HG03565 (cell line): ENCODE results near the gene TSPAN32.
"Not testable (repeated sequence)": the region's sequence is repeated elsewhere in the genome, so short reads cannot be mapped to it uniquely, and the experiment has no call there.

Experiments
- ATAC-seq: cut with Tn5 transposase; IDR thresholded peaks from one replicate; pipeline ENCODE4 v1.9.1; 2021; ENCODE audit warnings: mild to moderate bottlenecking, moderate library complexity; ENCODE audit not compliant: unreplicated experiment

Gene TSPAN32

DNA sequence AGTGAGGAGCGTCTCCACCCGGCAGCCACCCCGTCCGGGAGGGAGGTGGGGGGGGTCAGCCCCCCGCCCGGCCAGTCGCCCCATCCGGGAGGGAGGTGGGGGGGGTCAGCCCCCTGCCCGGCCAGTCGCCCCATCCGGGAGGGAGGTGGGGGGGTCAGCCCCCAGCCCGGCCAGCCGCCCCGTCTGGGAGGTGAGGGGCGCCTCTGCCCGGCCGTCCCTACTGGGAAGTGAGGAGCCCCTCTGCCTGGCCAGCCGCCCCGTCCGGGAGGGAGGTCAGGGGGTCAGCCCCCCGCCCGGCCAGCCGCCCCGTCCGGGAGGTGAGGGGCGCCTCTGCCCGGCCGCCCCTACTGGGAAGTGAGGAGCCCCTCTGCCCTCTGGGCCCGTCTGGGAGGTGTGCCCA, 30.8 kb downstream of the TSPAN32 start:
- not testable (repeated sequence) for ATAC-seq

DNA sequence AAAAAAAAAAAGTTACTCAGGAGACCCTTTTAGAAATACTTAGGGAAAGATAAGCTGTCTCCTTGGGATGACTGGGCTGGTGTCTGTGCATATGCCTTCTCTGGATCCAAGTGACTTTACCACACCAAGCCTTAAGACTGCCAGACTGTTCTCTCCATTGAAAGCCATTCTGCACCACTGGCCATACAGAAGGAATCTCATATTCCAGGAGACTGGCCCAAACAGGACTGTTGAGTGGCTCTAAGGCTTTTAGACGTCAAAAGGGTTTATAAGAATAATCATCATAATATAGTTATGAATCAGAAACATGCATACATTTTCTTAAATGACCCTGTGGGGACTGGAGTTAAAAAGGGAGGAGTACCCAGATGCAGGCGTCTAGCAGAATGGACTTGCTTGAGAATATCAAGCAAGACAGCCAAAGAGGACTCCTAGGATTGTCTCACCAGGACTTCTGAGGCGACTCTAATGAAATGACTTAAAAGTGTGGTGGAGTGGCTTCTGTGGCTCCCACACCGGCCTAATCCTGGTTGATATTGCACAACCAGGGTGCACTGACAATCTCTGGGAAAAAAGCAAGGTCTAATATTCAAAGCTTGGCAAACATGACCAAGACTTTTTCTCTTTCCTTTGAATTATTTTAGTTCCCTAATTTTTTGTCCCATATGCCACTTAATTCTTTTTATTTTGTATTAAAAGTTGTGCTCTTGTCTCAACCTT, 31.8 kb downstream of the TSPAN32 start:
- not testable (repeated sequence) for ATAC-seq

DNA sequence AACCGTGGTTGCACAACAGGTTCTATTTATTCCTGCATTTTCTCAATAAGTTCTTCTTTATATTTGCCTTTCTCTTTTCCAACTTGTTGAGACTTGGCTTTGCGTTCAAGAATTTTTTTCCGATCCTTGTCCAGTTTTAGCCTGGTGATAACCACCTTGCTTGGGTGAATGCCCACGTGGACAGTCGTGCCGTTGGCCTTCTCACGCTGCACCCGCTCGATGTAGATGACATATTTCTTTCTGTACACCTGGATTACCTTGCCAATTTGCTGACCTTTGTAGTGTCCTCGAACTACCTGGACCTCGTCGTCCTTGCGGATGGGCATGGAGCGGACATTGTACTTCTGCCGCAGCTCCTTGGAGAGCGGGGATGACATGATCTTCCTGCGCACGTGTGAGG, 33.5 kb downstream of the TSPAN32 start:
- ATAC-seq, result not testable (repeated sequence)

DNA sequence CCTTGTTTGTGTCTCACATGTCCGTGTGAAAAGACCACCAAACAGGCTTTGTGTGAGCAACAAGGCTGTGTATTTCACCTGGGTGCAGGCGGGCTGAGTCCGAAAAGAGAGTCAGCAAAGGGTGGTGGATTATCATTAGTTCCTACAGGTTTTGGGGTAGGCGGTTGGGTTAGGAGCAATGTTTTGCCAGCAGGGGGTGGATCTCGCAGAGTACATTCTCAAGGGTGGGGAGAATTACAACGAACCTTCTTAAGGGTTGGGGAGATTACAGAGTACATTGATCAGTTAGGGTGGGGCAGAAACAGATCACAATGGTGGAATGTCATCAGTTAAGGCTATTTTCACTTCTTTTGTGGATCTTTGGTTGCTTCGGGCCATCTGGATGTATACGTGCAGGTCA, 36.9 kb downstream of the TSPAN32 start:
- ATAC-seq, result not testable (repeated sequence)

DNA sequence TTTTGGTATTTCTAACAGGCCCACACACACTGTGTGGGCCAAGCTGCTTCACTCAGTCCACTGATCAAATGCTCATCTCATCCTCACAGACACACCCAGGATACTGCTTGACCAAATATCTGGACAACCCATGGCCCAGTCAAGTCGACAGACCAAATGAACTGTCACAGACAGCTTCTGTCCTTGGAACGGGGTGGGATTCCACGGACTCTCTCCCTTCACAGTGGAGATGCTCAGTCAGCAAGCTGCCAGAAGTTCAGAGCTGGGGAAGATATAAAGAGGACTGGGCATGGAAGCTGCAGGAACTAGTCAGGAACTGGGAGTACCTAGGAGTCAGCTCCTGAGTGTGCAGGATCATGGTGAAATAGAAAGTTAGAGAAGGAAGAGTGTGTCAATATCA, 40.7 kb downstream of the TSPAN32 start:
- ATAC-seq, result no peak

DNA sequence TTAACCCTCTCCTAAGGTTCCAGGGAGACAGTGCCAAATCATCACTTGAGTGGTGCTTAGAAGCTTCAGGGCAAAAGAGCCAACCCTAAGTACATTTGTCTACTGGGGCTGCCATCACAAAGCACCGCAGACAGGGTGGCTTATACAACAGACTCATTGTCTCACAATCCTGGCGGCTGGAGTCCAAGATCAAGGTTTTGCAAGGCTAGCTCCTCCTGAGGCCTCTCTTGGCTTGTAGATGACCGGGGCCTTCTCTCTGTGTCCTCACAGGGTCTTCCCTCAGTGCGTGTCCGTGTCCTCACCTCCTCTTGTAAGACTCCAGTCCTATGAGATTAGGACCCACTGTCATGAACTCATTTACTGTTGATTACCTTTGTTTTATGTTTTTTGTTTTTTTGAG, 41.2 kb downstream of the TSPAN32 start:
- ATAC-seq, result no peak

DNA sequence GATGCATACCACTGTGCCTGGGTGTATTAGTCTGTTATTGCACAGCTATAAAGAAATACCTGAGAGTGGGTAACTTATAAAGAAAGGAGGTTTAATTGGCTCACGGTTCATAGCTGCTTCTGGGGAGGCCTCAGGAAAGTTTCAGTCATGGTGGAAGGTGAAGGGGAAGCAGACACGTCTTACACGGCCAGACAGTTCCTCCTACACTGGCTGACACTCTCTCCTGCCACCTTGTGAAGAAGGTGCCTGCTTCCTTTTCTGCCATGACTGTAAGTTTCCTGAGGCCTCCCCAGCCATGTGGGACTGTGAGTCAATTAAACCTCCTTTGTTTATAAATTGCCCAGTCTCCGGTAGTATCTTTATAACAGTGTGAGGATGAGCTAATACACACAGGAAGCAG, 41.7 kb downstream of the TSPAN32 start:
- ATAC-seq, result no peak

DNA sequence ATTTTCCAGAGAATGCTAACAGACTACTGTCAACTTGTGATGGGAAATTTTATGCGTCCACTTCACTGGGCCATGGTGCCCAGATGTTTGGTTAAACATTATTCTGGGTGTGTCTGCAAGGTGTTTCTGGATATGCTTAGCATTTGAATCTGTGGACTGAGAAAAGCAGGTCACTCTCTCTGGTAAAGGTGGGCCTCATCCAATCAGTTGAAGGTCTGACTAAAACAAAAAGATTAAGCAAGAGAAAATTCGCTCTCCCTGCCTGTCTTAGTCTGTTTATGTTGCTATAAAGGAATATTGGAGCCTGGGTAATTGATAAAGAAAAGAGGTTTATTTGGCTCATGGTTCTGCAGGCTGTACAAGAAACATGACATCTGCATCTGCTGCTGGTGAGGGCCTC, 43.2 kb downstream of the TSPAN32 start:
- no peak for ATAC-seq

DNA sequence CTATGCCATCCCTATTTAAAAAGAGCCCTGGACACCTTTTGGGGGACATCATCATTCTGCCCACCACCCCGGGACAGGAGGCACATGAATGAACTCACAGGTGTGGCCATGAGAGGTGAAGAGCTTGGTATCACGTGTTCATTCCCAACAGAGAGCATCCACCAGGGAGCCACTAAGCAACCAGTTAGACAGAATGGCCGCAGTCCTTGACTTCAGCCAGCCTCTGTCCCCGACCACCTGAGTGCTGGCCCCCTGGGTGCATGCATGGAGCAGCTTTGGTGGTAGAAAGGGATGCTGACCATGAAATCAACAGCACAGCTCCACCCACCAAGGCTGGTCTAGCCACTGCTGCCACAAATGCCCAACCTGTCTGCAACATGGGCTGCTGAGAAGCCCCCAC, 44.2 kb downstream of the TSPAN32 start:
- no peak for ATAC-seq

DNA sequence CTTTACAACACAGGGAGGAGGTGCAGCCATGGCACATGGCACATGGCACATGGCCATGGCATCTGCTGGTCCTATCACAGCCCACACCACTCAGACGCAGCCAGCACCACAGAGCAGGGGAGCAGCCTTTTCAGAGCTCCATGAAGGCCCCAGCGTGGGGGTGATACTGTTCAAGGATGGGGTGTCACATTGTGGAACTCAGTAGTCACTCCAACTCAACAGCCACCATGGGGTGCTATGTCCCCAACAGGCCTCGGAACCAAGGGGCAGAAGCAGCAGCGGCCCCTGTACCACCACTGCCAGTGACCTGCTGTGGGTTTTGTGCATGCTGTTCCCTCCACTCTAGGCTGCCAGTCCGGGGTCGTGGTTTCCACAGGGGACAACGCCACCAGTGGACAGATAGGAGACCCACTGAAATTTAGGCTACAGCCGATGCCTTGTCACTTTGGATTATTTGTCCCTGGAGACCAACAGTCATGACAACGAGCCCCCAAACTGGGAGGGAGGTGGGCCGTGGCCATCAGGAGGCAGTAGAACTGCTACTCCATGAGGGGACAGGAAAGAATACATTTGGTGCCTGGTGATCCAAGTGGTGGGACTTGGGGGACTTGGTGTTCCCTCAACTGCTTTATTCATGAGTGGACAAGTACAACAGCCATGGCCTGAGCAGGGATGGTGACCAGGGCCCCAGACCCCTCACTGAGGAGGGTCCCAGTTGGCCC, 44.9 kb downstream of the TSPAN32 start:
- ATAC-seq, result no peak

DNA sequence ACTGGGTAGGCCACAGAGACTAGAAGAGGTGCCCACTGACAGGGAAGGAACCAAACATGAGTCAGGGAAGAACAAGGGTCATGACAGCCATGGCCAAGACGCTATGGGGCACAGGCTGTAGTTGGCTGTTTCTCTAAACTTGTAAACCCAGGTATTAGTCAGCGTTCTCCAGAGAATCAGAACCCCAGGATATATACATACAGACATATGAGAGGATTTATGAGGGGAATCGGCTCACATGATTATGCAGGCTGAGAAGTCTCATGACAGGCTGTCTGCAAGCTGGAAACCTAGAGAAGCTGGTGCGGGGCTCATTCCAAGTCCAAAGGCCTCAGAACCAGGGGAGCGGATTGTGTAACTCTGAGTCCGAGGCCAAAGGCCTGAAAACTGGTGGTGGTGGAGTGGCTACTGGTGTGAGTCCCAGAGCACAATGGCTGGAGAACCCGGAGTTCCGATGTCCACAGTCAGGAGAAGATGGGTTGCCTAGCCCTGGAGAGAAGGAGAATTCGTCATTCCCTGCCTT, 45.6 kb downstream of the TSPAN32 start:
- no peak for ATAC-seq

DNA sequence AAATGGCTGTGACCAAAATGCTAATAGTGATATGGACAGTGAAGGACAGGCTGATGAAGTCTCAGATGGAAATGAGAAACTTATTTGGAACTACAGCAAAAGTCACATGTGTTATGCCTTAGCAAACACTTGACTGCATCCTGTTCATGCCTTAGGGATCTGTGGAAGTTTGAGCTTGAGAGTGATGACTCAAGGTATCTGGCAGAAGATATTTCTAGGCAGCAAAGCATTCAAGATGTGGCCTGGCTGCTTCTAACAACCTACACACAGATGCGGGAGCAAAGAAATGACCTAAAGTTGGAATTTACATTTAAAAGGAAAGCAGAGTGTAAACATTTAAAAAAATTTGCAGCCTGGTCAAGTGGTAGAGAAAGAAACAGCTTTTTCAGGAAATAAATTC, 47.2 kb downstream of the TSPAN32 start:
- no peak for ATAC-seq

DNA sequence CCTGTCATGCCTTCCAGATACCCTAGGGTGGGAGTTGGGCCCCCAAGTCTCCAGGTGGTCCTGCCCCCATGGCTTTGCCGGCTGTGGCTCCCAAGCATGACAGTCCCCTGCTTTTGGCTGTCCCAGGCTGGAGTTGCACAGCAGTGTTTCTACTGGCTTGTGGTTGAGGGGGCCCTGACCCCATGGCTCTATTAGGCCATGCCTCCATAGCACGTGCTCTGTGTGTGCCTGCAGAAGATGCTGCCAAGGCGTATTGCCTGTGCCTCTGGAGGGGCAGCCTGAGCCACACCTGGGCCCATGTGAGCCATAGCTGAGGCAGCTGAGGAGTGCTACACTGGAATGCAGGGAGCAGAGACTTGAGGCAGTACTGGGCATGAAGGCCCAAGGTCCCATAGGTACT, 49.9 kb downstream of the TSPAN32 start:
- ATAC-seq, result no peak

DNA sequence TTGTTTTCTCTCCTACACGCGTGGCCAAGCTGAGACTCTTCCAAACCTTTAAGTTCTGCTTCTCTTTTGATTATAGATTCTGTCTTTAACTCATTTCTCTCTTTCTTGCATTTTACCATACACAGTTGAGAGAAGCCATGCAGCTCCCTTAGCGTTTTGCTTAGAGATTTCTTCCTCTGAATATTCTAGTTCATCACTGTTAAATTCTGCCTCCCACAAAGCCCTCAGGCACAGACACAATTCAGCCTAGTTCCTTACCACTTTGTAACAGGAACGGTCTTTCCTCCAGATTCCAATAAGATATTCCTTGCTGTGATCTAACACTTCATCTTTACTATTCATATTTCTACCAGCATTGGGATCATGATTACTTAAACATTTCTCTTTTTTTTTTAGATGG, 50.6 kb downstream of the TSPAN32 start:
- no peak for ATAC-seq

DNA sequence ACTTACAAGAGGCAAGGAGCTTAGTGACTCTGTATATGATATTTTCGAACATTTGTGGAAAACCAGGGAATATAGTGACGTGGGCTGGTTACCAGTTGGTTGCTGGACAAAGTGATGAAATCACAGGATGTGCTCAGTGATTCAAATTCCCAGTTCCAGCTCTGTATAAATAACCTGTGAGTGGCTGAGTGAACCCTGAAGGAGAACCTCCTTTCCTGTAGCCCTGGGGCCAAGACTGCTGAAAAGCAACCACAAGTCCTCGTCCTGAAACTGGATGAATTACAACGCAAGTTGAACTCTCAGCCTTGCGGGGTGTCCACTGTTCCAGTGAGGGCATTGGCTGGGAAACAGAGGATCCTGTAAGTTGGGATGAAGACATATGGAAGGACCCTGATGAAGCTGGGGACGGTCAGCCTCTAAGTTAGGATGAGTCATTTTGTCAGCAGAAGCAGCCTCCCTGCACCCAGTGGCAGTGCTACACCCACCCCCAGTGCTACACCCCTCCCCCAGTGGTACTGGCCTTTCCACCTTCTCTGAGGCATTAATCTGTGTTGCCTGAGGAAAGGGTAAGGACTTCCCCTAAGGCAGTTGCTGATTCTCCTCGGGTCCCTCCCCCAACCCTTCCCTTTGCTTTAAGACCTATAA, 53.3 kb downstream of the TSPAN32 start:
- no peak for ATAC-seq

DNA sequence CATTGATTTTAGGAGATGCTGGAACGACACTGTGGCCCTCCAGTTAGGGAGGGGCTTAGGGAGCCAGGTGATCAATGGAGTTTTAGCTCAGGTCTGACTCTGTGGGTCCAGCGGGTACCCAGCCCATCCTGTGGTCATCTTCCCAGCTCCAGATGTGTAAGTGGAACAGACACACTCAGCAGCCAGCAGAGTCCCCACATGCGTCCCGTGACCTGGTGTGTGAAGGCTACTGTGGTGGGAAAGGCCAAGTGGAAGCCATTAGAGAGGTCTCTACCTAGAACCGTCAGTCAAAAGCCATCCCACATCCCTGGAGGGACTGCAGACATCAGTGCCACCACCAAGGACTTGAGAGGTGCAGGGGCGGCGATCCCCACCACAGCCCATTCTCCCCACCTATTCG, 55.4 kb downstream of the TSPAN32 start:
- no peak for ATAC-seq

DNA sequence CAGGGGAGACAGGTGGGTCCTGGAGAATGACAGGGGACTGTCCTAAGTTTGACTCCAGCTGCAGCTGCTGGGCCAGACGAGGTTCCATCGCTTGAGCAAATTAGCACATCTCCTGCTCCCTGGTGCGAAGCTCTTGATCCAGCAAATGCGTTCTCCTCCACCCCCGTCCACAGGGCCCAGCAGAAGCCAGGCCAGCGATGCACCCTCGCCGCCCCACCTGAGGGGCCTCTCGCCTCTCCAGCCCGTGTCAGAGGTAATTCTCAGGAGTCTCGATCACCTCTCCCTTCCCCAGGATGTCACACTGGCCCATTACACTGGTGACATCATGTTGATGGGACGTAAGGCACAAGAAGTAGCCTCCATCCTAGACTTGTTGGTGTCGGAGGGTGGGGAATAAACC, 55.8 kb downstream of the TSPAN32 start:
- ATAC-seq, result not testable (repeated sequence)

DNA sequence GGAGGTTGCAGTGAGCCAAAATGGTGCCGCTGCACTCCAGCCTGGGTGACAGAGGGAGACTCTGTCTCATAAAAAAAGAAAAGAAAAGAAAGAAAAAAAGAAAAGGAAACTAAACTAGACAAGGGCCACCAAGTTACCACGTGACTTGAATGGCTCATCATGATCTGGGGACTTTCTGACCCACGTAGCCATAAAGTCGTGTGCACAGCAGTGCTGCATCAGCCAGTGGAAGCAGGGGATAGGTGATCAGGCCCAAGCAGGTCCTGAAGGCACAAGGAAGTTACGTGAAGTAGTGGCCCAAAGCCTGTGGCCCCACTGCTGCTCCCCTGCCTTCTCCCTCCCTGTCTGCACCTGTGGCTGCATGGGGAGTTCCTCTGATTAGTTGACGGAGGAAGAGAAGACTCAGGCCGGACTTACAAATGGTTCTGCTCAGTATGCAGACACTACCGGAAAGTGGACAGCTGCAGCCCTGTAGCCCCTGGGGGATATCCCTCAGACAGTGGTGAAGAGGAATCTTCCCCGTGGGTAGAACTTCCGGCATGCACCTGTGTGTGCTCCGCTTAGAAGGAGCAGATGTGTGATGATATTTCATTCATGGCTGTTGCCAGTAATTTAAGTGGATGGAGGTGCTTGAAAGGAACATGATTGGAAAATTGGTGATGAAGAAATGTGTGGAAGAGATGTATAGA, 57.1 kb downstream of the TSPAN32 start:
- ATAC-seq, result no peak

DNA sequence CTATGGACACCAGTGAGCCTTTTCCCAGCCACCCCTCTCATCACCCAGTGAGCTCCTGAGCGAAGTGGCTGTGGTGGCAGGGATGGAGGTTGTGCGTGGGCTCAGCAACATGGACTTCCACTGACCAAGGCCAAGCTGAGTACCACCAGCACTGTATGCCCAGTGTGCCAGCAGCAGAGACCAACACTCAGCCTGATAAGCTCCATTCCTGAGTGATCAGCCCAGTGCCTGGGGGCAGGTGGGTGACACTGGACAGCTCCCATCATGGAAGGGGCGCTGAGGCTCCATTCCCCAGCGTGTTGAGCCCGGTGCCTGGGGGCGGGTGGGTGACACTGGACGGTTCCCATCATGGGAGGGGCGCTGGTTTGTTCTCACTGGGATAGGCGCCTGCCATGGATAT, 57.7 kb downstream of the TSPAN32 start:
- no peak for ATAC-seq

DNA sequence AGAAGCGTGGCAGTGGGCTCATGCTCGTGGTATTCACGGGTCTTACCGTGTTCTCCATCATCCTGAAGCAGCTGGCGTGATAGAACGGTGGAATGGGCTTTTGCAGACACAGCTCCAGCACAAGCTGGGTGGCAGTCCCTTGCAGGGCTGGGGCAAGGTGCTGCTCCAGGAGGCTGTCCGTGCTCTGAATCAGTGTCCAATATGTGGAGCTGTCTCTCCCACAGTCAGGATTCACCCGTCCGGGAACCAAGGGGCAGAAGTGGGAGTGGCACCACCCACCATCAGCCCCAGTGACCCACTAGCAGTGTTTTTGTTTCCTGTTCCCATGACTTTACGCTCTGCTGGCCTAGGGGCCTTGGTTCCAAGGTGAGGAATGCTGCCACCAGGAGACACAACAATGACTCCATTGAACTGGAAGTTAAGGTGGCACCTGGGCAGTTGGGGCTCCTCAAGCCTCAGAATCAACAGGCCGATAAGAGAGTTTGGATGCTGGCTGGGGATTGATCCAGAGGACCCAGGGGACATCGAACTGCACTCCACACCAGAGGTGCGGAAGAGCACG, 58.3 kb downstream of the TSPAN32 start:
- no peak for ATAC-seq

DNA sequence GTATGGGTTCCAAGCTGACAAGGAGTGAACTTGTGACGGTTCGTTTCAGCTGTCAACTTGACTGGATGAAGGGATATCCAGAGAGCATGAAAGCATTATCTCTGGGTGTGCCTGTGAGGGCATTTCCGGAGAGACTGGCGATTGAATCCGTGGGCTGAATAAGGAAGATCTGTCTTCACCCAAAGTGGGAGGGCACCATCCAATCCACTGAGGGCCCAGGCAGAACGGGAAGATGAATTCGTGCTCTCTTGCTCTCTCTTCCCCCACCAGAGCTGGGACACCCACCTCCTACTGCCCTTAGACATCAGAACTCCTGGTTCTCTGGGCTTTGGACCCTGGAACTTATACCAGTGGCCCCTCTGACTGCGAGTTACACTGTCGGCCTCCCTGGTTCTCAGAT, 59.8 kb downstream of the TSPAN32 start:
- no peak for ATAC-seq
